ENCODE measurements around the gene CMBL.

- no peak for TF ChIP-seq CTCF (IDR thresholded peaks at IDR 0.05)
- TF ChIP-seq POLR2A (IDR thresholded peaks at IDR 0.05) = no peak
These were observed 47.6 kb upstream of the CMBL start for GRCh38 chr5:10355071-10355889.
